ENCODE measurements around the gene HOXB9.

The HOXB9 gene

GRCh38 chr17:48575066-48575582 is 51.0 kb downstream of the HOXB9 start:
- H3K4me3 ChIP-seq (replicated peaks; ENCODE audit: insufficient read depth, low read length), result no peak overlapping the region
- H3K27ac ChIP-seq (replicated peaks), result no peak overlapping the region
- no peak for DNase-seq (ENCODE audit: low read depth in 1 of 2, low spot score in 1 of 2)
- TF ChIP-seq POLR2AphosphoS5 (IDR thresholded peaks at IDR 0.05; ENCODE audit: low read depth), result no peak
- H3K27me3 ChIP-seq (ENCODE audit: insufficient read depth, poor library complexity, severe bottlenecking), result peaks cover 87% of the 10 kb centered on the region

DNA sequence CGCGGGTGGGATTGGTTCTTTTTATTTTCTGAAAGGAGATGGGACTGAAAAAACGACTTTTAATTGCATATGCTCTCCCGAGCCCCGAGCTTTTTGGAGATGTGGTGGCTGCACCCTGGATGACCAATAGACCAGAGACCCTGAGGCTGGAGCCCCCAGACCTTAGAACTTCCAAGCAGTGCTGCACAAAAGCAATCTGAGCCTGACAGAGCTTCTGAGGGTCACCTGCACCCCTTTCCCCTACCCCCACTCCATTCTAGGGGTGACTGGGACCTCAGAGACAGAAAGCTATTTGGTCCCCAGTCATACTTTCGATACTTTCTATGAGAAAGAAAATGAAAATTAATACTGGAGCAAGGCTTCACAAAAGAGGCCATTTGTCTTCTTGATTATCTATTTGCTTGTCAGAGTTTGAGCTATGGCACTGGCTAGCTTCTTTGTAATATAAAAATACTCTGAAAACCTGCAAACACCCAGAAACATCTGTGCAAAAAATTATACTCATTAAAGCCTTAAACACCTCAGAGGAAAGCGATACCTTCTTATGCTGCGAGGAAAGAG is 51.6 kb downstream of the HOXB9 start:
- Histone ChIP-seq H3K4me3 (replicated peaks; ENCODE audit: insufficient read depth, low read length) (no peak overlapping the region), H3K27ac (replicated peaks) (no peak overlapping the region), H3K27me3 (ENCODE audit: insufficient read depth, poor library complexity, severe bottlenecking) (peaks cover 87% of the 10 kb centered on the region)
- TF ChIP-seq SPI1 (IDR thresholded peaks at IDR 0.05; ENCODE audit: borderline replicate concordance, low read depth), result no peak
- TF ChIP-seq REST (IDR thresholded peaks at IDR 0.05; ENCODE audit: insufficient replicate concordance, low read depth), result no peak
- TF ChIP-seq, protein P1, sequence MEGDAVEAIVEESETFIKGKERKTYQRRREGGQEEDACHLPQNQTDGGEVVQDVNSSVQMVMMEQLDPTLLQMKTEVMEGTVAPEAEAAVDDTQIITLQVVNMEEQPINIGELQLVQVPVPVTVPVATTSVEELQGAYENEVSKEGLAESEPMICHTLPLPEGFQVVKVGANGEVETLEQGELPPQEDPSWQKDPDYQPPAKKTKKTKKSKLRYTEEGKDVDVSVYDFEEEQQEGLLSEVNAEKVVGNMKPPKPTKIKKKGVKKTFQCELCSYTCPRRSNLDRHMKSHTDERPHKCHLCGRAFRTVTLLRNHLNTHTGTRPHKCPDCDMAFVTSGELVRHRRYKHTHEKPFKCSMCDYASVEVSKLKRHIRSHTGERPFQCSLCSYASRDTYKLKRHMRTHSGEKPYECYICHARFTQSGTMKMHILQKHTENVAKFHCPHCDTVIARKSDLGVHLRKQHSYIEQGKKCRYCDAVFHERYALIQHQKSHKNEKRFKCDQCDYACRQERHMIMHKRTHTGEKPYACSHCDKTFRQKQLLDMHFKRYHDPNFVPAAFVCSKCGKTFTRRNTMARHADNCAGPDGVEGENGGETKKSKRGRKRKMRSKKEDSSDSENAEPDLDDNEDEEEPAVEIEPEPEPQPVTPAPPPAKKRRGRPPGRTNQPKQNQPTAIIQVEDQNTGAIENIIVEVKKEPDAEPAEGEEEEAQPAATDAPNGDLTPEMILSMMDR (IDR thresholded peaks at IDR 0.05; ENCODE audit: insufficient read depth, low read length), result no peak
- TF ChIP-seq POLR2AphosphoS5 (IDR thresholded peaks at IDR 0.05; ENCODE audit: low read depth), result no peak
- no peak for TF ChIP-seq GABPA (IDR thresholded peaks at IDR 0.05; ENCODE audit: low read depth)
- DNase-seq (ENCODE audit: low read depth in 1 of 2, low spot score in 1 of 2), result no peak

- Histone ChIP-seq H3K4me3 (replicated peaks; ENCODE audit: insufficient read depth, low read length) (no peak overlapping the region), H3K27me3 (ENCODE audit: insufficient read depth, poor library complexity, severe bottlenecking) (peaks cover 84% of the 10 kb centered on the region), H3K27ac (replicated peaks) (no peak overlapping the region)
- TF ChIP-seq, protein P1 (IDR thresholded peaks at IDR 0.05; ENCODE audit: insufficient read depth, low read length), result no peak
- TF ChIP-seq SPI1 (IDR thresholded peaks at IDR 0.05; ENCODE audit: borderline replicate concordance, low read depth) (no peak), GABPA (IDR thresholded peaks at IDR 0.05; ENCODE audit: low read depth) (no peak), POLR2AphosphoS5 (IDR thresholded peaks at IDR 0.05; ENCODE audit: low read depth) (no peak), REST (IDR thresholded peaks at IDR 0.05; ENCODE audit: insufficient replicate concordance, low read depth) (no peak)
- no peak for DNase-seq (ENCODE audit: low read depth in 1 of 2, low spot score in 1 of 2)
Measured at GRCh38 chr17:48571826-48572417, 54.2 kb downstream of the HOXB9 start.

Small RNAs within 50 kb of the gene (microRNA-seq; reads per million reads assigned to microRNA genes)
- gene MIR196A1, result 7.2 reads per million, percentile 24 among the genes with 10 or more reads in this experiment
